NCI-H510A (cell line): ENCODE data around the gene ANKRD11.
"Not testable (repeated sequence)": the region's sequence is repeated elsewhere in the genome, so short reads cannot be mapped to it uniquely, and the experiment has no call there.

Experiments
- DNase-seq: peaks from one replicate; lab custom pipeline; 2025; lab: John Stamatoyannopoulos, UW

The ANKRD11 gene

GRCh38 chr16:89264800-89265550, 225.4 kb downstream of the ANKRD11 start:
- no peak for DNase-seq

GRCh38 chr16:89261691-89262563, 228.4 kb downstream of the ANKRD11 start:
- no peak for DNase-seq

DNA sequence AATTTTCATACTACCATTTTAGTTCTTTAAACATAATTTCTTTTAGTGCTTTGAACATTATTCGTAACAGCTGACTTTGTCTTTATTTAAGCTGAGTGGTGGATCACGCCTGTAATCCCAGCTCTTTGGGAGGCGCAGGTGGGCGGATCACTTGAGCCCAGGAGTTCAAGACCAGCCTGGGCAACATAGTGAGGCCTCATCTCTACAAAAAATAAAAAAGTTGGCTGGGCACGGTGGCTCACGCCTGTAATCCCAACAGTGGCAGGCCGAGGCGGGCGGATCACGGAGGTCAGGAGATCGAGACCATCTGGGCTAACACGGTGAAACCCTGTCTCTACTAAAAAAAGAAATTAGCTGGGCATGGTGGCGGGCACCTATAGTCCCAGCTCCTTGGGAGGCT, 230.5 kb downstream of the ANKRD11 start:
- not testable (repeated sequence) for DNase-seq

- no peak for DNase-seq
These were observed 232.4 kb downstream of the ANKRD11 start for GRCh38 chr16:89257757-89258465.

DNA sequence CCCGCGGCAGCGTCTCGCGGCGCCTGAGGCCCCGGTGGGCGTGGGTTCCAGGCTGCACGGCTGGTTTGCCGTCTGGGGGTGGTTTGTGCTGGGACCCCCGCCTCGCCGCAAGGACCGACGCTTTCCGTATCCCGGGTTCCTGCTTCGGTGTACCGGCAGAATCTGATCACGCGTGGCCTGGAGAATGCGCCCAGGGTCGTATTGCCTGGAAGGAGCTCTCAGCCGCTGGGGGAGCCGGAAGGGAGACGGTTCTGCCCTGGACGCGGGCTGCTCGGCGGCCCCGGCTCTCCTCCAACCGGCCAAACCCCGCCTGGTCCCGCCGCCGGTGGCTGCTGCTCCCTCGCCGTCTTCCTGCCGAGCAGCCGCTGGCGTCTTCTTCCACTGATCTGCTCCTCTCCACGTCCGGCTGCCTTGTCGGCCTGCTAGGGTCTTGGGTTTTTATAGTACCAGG, 233.1 kb downstream of the ANKRD11 start:
- DNase-seq, result no peak

DNA sequence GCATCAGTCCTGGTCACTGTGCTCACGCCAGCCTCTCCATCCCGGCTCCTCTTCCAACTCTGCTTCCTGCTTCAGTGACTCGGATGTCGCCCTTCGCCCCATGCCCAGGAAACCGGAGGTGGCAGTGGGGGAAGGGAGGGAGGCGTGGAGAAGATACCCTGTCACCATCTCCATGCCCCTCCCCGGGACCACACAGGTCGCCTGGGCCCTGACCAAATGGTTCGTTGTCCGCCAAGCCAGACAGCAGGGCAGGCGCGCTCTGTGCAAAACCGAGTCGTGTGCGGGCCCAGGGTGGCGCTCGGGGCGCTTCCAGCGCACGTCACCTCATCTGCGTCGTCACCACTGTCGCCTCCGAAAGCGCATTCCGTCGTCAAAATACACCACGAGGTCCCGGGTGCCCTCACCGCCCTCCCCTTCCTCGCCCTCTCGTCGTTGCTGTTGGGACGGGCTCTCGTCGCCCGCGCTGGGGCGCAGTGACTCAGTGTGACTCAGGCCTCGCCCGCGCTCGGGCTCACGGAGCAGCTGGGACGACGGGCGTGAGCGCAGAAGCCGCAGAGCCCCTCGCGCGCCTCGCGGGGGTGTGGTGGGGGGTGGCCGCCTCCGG, 233.6 kb downstream of the ANKRD11 start:
- DNase-seq, result peak; percentile 37

GRCh38 chr16:89253548-89254287, 236.6 kb downstream of the ANKRD11 start:
- no peak for DNase-seq

GRCh38 chr16:89248196-89248982, 242.0 kb downstream of the ANKRD11 start:
- DNase-seq, result no peak

DNA sequence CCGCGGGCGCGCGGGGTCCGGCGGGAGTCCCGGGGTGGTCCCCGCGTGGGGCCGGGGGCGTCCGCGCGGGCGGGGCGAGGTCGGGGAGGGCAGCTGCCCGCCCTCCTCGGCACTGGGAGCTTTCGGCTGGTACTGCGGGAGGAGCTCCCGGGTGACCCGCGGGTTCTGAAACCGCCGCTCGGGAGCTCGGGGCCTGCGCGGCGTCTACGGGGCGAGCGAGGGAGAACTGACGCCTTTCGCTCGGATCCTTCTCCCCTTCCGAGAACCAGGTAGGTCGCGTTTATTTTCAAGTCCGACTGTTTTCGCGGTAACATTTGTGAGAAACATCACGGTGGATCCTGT, 242.7 kb downstream of the ANKRD11 start:
- DNase-seq, result not testable (repeated sequence)

- peak; percentile 16 for DNase-seq
These were observed 243.2 kb downstream of the ANKRD11 start for GRCh38 chr16:89246903-89247733.

DNA sequence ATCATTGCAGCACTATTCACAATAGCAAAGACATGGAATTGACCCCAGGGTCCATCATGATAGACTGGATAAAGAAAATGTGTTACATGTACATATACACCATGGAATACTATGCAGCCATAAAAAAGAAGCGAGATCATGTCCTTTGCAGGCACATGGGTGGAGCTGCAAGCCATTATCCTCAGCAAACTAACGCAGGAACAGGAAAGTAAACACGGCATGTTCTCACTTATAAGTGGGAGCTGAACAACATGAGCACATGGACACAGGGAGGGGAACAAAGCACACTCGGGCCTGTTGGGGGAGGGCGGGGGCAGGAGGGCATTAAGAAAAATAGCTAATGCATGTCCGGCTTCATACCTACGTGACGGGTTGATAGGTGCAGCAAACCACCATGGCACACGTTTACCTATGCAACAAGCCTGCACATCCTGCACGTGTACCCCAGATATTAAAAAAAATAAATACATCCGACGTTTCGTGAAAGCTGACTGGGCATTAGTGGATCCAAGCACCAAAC, 243.9 kb downstream of the ANKRD11 start:
- no peak for DNase-seq

DNA sequence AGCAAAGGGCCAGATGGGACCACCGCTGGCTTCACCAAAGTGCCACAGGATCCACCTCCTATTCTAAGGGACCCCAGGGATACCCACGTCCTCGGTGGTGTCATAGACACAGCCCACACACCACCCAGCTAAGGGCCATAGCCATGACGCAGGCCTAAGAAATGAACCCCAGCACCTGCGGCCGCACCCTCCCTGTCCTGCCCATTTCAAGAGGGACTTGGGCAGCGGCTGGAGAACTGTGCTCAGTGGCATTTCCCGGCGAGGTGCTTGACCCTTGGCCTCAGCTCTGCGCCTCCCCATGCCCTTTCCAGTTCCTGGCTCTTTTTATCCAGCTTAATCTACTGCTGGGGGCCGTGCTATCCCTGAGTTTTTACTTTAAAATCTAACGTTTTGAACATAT, 245.6 kb downstream of the ANKRD11 start:
- no peak for DNase-seq

DNA sequence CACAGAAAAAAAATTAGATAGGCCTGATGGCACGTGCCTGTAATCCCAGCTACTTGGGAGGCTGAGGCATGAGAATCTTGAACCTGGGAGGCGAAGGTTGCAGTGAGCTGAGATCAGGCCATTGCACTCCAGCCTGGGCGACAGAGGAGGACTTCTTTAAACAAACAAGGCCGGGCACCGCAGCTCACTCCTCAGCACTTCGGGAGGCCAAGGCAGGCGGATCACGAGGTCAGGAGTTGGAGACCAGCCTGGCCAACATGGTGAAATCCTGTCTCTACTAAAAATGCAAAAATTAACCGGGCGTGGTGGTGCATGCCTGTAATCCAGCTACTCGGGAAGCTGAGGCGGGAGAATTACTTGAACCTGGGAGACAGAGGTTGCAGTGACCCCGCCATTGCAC, 246.1 kb downstream of the ANKRD11 start:
- not testable (repeated sequence) for DNase-seq

- DNase-seq, result no peak
These were observed 246.7 kb downstream of the ANKRD11 start for GRCh38 chr16:89243664-89244063.

DNA sequence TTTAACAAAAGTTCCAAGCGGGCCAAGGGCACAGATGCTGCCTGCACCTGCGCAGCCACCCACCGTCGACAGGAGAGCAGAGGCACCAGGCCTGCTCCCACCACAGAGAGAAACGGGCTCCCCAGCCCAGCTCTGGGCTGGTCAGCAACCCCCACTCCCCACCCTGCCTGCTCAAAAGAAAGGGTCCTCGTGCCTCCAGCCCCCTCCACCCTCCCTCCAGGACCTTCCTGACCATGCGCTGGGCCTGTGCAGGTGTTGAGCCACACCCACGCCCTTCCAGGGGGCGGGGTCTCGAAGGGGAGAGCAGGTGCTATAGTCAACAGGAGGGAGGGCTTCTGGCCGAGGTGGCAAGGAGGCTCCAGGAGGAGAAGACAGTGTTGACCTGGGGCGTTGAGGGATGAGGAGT, 247.6 kb downstream of the ANKRD11 start:
- no peak for DNase-seq

DNA sequence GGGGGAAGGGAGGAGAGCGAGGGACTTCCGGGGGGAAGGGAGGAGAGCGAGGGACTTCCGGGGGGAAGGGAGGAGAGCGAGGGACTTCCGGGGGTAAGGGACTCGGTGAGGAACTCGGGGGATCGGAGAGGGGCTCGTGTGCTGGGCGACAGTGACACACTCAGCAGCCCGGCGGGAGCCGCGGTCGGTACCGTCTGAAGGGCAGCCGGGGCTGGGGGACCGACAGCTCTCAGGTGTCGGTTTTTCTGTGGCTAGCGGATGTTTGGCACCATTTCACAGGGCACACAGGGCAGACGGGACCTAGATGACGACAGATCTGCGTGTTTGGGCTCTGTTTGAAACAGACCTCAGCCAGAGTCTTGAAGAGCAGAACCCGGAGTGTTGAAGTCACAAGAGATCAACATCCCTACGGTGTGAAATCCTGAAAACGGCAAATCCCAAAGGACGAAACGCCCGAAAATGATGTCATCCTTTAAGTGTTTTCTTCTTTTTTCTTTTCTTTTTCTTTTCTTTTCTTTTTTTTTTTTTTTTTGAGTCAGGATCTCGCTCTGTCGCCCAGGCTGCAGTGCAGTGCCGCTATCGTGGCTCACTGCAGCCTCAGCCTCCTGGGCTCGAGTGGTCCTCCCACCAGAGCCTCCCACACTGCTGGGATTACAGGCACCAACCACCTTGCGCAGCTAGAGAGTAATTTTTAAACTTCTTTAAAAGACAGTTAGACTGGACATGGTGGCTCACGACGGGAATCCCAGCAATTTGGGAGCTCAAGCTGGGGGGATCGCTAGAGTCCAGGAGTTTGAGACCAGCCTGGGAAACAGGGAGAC, 249.0 kb downstream of the ANKRD11 start:
- peak; percentile 17 for DNase-seq

GRCh38 chr16:89237733-89238132, 252.6 kb downstream of the ANKRD11 start:
- DNase-seq, result no peak

- DNase-seq, result no peak
These were observed 256.5 kb downstream of the ANKRD11 start for GRCh38 chr16:89233678-89234490.
